ENCODE results near the gene MCRIP2.

Gene MCRIP2

GRCh38 chr16:648071-648780 lies 6.6 kb downstream of the MCRIP2 start:
- Histone ChIP-seq H3K36me3 (peaks cover 30% of the 10 kb centered on the region), H3K27ac (peak overlapping the region; percentile 91), H3K9me3 (ENCODE audit: severe bottlenecking) (no peaks in the 10 kb centered on the region), H3K27me3 (ENCODE audit: insufficient read depth, low read depth, severe bottlenecking) (no peaks in the 10 kb centered on the region), H3K4me3 (ENCODE audit: low read depth, low read length) (peak overlapping the region; percentile 58)
- TF ChIP-seq CTCF (IDR thresholded peaks at IDR 0.05; ENCODE audit: low read depth, low read length), result peak; percentile 86
- DNase-seq, result peak; percentile 73

- DNase-seq, result peak; percentile 93
- no peak for TF ChIP-seq CTCF (IDR thresholded peaks at IDR 0.05; ENCODE audit: low read depth, low read length)
- peaks cover 37% of the 10 kb centered on the region for H3K36me3 ChIP-seq
- peak within 1 kb of the TSS; percentile 58 for H3K4me3 ChIP-seq (ENCODE audit: low read depth, low read length)
- H3K27me3 ChIP-seq (ENCODE audit: insufficient read depth, low read depth, severe bottlenecking), result no peaks in the 10 kb centered on the region
- peak within 1 kb of the TSS; percentile 91 for H3K27ac ChIP-seq
- H3K9me3 ChIP-seq (ENCODE audit: severe bottlenecking), result no peaks in the 10 kb centered on the region
Observed at GRCh38 chr16:648781-649589, 7.4 kb downstream of the MCRIP2 start, which contains the start of gene WDR90. WDR90 (plus strand) TSS chr16:649365; CDS start chr16:649417, 52 bp downstream.

- Histone ChIP-seq H3K4me3 (ENCODE audit: low read depth, low read length) (peak overlapping the region; percentile 58), H3K9me3 (ENCODE audit: severe bottlenecking) (no peaks in the 10 kb centered on the region), H3K27ac (peak overlapping the region; percentile 91), H3K27me3 (ENCODE audit: insufficient read depth, low read depth, severe bottlenecking) (no peaks in the 10 kb centered on the region), H3K36me3 (peaks cover 39% of the 10 kb centered on the region)
- DNase-seq, result no peak
- no peak for TF ChIP-seq CTCF (IDR thresholded peaks at IDR 0.05; ENCODE audit: low read depth, low read length)
Observed at GRCh38 chr16:649631-650030, 8.0 kb downstream of the MCRIP2 start.

- Histone ChIP-seq H3K9me3 (ENCODE audit: severe bottlenecking) (no peaks in the 10 kb centered on the region), H3K4me3 (ENCODE audit: low read depth, low read length) (no peak overlapping the region), H3K27me3 (ENCODE audit: insufficient read depth, low read depth, severe bottlenecking) (no peaks in the 10 kb centered on the region), H3K27ac (no peak overlapping the region), H3K36me3 (peaks cover 55% of the 10 kb centered on the region)
- TF ChIP-seq CTCF (IDR thresholded peaks at IDR 0.05; ENCODE audit: low read depth, low read length), result no peak
- no peak for DNase-seq
Observed at GRCh38 chr16:651844-652243, 10.2 kb downstream of the MCRIP2 start.

- H3K27ac ChIP-seq, result no peak overlapping the region
- no peak overlapping the region for H3K4me3 ChIP-seq (ENCODE audit: low read depth, low read length)
- TF ChIP-seq CTCF (IDR thresholded peaks at IDR 0.05; ENCODE audit: low read depth, low read length), result no peak
- peaks cover 63% of the 10 kb centered on the region for H3K36me3 ChIP-seq
- H3K9me3 ChIP-seq (ENCODE audit: severe bottlenecking), result no peaks in the 10 kb centered on the region
- H3K27me3 ChIP-seq (ENCODE audit: insufficient read depth, low read depth, severe bottlenecking), result no peaks in the 10 kb centered on the region
- DNase-seq, result no peak
Observed at GRCh38 chr16:652454-653305, 11.1 kb downstream of the MCRIP2 start.

Data from WERI-Rb-1 (cell line).